ENCODE results near the gene LCA5L. TPM values are rescaled to one million over a fixed set of nuclear protein-coding genes. Genes with fewer than 3 reads are reported as not detected.
"Not testable (repeated sequence)": the region's sequence is repeated elsewhere in the genome, so short reads cannot be mapped to it uniquely, and the experiment has no call there.

The LCA5L gene
- total RNA-seq, 4 donors from 2014 or later, result 0.72 to 1.2 (median 0.72) TPM; not detected in 1

DNA sequence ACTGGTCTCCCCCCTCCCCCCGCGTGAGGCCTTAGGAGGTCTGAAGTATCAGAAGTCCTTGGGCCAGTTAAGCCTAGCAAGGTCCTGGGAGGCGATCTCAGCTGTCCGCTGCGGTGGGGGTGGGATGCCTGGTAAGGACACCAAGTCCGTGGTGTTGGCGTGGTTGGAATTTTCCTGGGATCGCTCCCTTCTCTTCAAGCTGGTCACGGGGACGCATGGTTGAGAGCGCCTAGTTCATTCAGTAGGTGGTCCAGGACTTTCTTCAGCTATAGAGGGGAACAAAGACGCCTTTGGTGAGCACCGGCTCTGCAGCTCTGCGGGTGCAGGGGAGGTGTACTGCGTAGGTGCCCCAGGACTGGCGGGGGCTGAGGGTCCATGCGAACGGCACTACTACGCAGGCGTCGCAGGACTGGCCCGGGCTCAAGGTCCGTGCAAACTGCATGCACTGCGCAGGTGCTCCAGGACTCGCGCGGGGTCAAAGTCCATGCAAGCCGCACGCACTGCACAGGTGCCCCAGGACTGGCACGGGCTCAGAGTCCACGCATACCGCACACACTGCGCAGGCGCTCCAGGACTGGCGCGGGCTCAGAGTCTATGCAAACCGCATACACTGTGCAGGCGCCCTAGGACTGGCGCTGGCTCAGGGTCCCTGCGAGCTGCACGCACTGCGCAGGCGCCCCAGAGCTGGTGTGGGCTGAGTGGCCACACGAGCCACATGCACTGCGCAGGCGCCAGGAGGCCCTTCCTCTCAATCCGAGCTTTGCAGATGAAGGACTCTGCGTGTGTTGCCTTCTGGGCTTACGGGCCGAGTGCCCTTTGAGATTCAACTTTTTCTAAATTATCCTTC lies 60.1 kb downstream of the LCA5L start:
- Histone ChIP-seq H3K4me1 (peaks cover 43% of the 10 kb centered on the region), H3K4me3 (peak overlapping the region; percentile 34), H3K36me3 (no peaks in the 10 kb centered on the region), H3K27ac (peak overlapping the region; percentile 34), H3K9me3 (no peaks in the 10 kb centered on the region), H3K27me3 (no peaks in the 10 kb centered on the region)
- WGBS, result 56% methylated on average over 47 of the region's 50 CpGs
- TF ChIP-seq, protein P1, sequence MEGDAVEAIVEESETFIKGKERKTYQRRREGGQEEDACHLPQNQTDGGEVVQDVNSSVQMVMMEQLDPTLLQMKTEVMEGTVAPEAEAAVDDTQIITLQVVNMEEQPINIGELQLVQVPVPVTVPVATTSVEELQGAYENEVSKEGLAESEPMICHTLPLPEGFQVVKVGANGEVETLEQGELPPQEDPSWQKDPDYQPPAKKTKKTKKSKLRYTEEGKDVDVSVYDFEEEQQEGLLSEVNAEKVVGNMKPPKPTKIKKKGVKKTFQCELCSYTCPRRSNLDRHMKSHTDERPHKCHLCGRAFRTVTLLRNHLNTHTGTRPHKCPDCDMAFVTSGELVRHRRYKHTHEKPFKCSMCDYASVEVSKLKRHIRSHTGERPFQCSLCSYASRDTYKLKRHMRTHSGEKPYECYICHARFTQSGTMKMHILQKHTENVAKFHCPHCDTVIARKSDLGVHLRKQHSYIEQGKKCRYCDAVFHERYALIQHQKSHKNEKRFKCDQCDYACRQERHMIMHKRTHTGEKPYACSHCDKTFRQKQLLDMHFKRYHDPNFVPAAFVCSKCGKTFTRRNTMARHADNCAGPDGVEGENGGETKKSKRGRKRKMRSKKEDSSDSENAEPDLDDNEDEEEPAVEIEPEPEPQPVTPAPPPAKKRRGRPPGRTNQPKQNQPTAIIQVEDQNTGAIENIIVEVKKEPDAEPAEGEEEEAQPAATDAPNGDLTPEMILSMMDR (IDR thresholded peaks at IDR 0.05), result no peak
- TF ChIP-seq POLR2AphosphoS5 (IDR thresholded peaks at IDR 0.05) (no peak), EP300 (IDR thresholded peaks at IDR 0.05) (no peak), POLR2A (IDR thresholded peaks at IDR 0.05) (no peak)
- DNase-seq (ENCODE audit: low spot score in 2 of 2), result peak; percentile 78 to 88

DNA sequence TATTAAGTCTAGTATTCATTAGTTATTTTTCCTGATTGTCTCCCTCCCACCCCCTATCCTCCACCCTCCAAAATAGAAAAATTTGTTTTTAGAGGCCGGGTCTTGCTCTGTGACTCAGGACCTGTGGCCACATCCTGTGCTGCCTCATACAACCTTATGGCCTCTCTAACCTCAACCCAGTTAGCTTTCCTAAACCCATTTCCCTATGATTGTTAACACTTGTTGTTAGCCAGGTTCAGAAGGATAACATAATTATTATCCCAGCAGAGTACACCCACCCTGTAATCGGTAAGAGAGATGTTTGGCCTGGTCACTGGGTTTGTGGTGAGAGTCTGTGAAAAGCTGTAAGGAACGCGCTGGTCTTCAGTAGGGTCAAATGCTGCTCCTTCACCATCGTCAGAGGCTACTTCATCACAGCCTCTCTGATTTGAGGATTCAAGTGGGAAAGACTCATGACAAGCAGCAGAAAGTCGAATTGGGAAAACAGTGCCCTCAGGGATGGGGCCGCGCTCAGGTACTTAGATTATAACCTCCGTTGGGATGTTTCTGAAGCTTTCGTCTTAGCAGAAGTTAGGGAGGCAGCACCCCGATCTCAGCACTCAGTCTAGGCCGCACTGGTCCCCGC lies 60.8 kb downstream of the LCA5L start:
- TF ChIP-seq POLR2AphosphoS5 (IDR thresholded peaks at IDR 0.05) (no peak), EP300 (IDR thresholded peaks at IDR 0.05) (no peak), POLR2A (IDR thresholded peaks at IDR 0.05) (no peak)
- TF ChIP-seq, protein P1 (IDR thresholded peaks at IDR 0.05), result no peak
- Histone ChIP-seq H3K9me3 (no peaks in the 10 kb centered on the region), H3K27me3 (no peaks in the 10 kb centered on the region), H3K36me3 (no peaks in the 10 kb centered on the region), H3K4me3 (no peak overlapping the region), H3K4me1 (peaks cover 43% of the 10 kb centered on the region), H3K27ac (no peak overlapping the region)
- no peak for DNase-seq (ENCODE audit: low spot score in 2 of 2)
- WGBS, result 87% methylated on average over 11 of the region's 13 CpGs

DNA sequence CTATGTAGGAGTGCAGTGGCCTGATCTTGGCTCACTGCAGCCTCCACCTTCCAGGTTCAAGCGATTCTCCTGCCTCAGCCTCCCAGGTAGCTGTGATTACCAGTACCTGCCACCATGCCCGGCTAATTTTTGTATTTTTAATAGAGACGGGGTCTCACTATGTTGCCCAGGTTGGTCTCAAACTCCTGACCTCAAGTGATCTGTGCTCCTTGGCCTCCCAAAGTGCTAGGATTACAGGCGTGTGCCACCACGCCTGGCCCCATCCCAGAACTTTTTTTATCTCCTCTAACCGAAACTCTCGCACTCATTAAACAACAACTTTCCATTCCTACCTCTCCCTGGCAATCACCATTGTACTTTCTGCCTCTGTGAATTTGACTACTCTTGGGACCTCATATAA lies 63.5 kb downstream of the LCA5L start:
- DNase-seq (ENCODE audit: low spot score in 2 of 2); H3K27me3 ChIP-seq; H3K27ac ChIP-seq; H3K4me3 ChIP-seq; H3K36me3 ChIP-seq; H3K9me3 ChIP-seq: not testable (repeated sequence)
- peaks cover 33% of the 10 kb centered on the region for H3K4me1 ChIP-seq
- WGBS, result 96% methylated on average over 7 of the region's 7 CpGs

DNA sequence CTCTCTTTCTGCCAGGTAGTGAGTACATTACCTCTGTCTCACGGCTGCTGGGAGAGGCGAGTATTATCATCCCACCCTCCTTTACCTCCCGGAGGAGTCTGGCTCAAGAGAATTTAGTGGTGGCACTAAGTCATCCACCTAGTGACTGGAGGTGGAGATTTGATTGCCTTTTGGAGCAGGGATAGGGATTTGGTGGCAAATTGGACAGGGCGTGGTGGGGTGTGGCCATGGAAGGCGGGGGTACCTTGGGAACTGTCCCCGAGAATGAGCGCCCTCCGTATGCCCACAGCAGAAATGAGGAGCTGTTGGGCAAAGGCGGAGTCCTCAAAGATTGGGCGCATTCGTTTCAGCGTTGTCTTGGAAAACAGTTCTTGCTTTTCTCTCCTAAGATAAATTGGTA lies 64.6 kb downstream of the LCA5L start:
- Histone ChIP-seq H3K27me3 (no peaks in the 10 kb centered on the region), H3K4me3 (peak overlapping the region; percentile 73), H3K4me1 (peaks cover 22% of the 10 kb centered on the region), H3K9me3 (no peaks in the 10 kb centered on the region), H3K27ac (peak overlapping the region; percentile 84), H3K36me3 (no peaks in the 10 kb centered on the region)
- TF ChIP-seq POLR2A (IDR thresholded peaks at IDR 0.05) (no peak), POLR2AphosphoS5 (IDR thresholded peaks at IDR 0.05) (no peak), EP300 (IDR thresholded peaks at IDR 0.05) (no peak)
- TF ChIP-seq, protein P1 (IDR thresholded peaks at IDR 0.05), result no peak
- 24% methylated on average over 9 of the region's 12 CpGs for WGBS
- DNase-seq (ENCODE audit: low spot score in 2 of 2), result no peak

DNA sequence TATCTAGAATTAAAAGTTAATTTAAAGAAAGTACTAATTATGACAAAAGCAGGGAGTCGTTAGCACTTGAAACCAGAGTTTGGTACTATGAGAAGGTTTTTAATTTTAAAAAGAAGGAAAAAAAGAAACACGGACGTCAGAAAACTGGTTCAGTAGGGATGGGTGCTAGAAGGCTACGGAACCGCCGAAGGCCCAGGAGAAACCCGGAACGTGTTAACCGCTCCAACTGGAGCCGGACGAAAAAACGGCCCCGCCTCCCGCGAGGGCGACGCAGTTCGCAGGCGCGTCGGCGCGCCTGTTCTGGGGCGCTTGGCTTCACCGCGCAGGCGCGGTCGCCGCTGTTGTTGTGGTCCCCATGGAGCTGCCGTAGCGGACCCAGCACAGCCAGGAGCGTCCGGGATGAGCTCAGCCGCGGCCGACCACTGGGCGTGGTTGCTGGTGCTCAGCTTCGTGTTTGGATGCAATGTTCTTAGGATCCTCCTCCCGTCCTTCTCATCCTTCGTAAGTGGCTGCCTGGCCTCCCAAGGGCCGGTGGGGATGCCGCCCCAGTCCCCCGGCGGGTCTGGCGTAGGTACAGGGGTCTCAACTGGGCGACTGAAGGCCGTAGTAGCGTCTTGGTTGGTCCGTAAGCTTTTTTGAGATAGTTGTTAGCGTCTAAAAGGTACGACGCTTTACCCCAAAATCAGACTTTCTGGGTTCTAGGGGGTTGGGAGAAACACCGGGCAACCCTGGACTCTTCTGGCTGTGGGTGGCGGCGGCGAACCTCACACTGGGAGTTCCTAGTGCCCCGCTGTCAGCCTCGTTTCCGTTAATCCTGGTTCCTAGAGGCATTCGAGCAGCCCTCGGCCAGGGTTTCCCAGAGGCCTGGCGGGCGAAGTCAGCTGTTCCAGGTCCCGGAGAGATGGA lies 65.3 kb downstream of the LCA5L start:
- H3K27me3 ChIP-seq, result no peaks in the 10 kb centered on the region
- H3K27ac ChIP-seq, result peak overlapping the region; percentile 84
- H3K9me3 ChIP-seq, result no peaks in the 10 kb centered on the region
- peak; percentile 95 to 97 for DNase-seq (ENCODE audit: low spot score in 2 of 2)
- H3K36me3 ChIP-seq, result no peaks in the 10 kb centered on the region
- WGBS, result under 1% methylated on average over 59 of the region's 65 CpGs
- peak overlapping the region; percentile 73 for H3K4me3 ChIP-seq
- peak in 1 of 2 donors; percentile 71 for TF ChIP-seq POLR2A (IDR thresholded peaks at IDR 0.05)
- TF ChIP-seq, protein P1 (IDR thresholded peaks at IDR 0.05), result no peak
- TF ChIP-seq POLR2AphosphoS5 (IDR thresholded peaks at IDR 0.05), result peak in 1 of 3 donors; percentile 71
- no peak for TF ChIP-seq EP300 (IDR thresholded peaks at IDR 0.05)
- H3K4me1 ChIP-seq, result peaks cover 18% of the 10 kb centered on the region
